HG03571 (cell line): ENCODE measurements around the gene POLR1G.
"Not testable (repeated sequence)": the region's sequence is repeated elsewhere in the genome, so short reads cannot be mapped to it uniquely, and the experiment has no call there.

Experiments used
- ATAC-seq: cut with Tn5 transposase; IDR thresholded peaks from one replicate; pipeline ENCODE4 v1.9.1; 2021; ENCODE audit not compliant: unreplicated experiment

POLR1G gene

DNA sequence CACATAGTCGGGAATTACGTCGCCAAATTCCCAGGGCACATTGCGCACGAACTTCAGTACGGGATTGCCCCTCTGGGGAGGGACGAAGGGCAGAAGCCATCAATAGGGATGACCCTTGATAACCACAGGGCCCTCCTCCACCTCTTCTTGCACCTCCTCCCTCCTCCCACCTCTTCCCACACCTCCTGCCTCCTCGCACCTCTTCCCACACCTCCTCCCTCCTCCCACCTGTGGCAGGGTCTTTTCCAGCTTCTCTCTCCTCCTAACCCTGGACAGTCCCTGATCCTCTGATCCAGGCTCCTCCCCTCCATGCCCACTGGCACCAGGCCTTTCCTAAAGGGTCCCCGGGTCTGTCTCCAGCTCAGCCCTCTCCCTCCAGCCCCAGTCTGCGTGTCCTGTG lies 13.9 kb downstream of the POLR1G start:
- no peak for ATAC-seq

DNA sequence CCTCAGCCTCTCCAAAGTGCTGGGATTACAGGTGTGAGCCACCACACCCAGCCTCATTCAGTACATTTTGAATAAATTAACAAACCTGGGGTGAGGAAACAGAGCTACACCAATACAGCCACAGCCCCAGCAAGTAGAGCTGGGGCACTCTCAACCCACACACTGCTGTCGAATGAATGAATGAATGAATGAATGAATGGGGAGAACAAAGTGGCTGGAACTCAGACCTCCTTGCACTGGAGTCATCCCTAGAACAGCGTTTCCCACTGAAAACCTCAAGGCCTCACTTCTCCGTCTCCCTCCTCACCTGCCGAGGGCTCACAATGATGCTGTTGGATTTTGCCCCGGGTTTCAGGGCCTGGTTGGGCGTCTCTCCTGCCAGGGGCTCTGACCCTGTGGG lies 14.4 kb downstream of the POLR1G start:
- ATAC-seq, result no peak

GRCh38 chr19:45421947-45422498 lies 15.6 kb downstream of the POLR1G start:
- ATAC-seq, result no peak

DNA sequence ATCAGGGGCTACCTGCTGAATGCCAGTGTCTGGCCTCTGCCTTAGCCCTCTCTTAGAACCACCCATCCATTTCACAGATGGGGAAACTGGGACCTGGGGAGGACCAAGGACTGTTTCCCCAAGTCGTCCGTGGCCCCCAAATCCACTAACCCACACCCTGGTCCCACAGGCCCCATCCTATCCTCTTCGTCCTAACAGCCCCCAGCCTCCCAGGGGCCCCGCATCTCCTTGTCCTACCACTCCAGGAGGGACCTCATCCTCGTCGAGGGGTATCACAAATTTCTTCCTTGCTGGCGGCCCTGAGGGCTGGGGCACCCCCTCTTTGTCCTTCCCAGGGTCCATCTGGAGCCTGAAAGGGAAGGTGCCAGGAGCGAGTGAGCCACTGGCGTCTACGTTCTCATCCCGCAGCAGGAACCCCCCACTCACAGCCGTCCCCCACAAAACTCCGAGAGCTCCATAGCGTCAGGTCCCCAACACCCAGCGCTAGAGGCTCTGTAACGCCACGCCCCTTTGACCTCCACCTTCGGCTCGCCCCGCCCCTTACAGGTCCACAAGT lies 16.7 kb downstream of the POLR1G start:
- ATAC-seq, result peak; percentile 47

- peak; percentile 36 for ATAC-seq
Observed at GRCh38 chr19:45423589-45424190, 17.2 kb downstream of the POLR1G start, which contains the start of gene ERCC1. Gene ERCC1 (minus strand): TSS chr19:45423917. CDS start chr19:45423374, 543 bp downstream.

DNA sequence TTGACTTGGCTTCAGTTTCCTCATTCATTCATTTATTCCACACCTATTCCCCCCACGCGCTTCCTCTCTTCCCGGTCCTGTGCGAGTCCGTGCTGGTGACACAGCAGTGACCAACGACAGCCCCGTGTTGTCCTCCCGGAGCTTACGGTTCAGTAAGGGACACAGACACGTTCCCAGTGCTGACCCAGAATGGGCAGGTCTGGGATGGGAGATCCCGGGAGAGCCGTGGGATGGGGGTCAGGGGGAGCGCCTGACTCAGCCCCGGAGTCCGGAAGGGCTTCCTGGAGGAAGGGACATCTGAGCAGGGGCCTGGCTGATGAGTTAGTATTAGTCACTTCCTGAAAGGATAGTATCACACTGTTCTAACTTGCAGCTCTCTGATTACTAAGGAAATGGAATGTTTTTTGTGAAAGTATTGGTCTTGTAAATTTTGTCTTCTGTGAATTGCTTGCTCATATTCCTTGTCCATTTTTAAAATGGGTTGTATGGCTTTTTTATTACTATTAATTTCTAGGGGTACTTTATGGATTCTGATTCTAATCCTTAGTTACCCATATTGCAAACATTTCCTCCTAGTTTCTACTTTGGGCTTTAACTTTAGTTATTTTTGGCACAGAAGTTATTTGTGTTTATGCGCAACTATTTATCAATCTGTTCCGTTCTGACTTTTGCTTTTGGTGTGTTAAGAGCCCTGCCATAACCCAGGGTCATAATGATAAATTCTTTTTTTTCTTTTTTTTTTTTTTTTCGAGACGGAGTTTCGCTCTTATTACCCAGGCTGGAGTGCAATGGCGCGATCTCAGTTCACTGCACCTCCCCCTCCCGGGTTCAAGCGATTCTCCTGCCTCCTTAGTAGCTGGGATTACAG lies 18.0 kb downstream of the POLR1G start:
- peak; percentile 12 for ATAC-seq

DNA sequence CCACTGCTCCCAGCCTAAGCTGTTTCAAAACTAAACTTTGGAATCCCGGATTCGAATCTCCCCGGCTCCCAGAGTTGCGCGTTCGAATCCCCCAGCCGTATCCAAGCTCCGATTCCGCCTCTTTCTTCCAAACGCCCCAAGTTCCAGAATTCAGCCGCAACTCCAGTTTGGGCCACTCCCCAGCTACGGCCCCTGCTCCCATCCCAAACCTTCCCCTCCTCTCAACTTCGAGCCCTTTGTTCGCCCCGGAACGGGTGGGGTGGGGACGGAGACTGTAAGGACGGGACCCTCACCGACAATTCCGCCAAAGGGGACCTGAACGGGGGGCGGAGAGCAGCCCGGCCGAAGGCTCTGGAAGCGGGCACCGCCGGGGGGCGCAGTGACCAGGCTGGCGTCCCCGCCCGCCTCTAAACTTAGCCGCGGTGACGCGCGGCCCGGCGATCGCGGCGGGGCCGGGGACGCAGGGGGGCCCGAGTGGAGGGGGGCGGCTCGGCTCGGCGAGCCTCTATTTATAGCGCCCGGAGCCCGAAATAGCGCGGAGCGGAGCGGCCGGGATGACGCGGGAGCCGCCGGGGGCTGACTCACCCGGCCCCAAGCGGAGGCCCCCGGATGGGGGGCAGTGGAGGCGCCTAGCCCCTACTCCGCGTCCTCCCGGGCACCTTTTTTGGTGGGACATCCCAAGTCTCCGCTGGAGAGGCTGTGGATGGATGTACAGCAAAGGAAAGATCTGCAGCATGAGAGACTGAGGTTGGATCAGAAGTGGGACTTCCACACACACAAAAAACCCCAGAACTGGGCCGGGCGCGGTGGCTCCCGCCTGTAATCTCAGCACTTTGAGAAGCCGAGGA lies 22.2 kb downstream of the POLR1G start:
- ATAC-seq, result no peak

DNA sequence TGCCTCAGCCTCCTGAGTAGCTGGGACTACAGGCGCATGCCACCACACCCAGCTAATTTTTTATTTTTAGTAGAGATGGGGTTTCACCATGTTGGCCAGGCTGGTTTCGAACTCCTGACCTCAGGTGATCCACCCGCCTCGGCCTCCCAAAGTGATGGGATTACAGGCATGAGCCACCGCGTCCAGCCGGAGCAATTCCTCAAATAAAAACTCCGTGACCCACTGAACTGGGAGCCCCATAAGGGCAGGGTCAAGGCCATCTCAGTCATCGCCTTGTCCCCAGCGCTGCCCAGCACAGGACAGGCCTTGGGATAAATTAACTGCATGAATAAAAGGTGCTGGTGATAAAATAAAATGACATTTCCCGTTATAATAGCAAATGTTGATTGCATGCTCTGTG lies 23.5 kb downstream of the POLR1G start:
- not testable (repeated sequence) for ATAC-seq

DNA sequence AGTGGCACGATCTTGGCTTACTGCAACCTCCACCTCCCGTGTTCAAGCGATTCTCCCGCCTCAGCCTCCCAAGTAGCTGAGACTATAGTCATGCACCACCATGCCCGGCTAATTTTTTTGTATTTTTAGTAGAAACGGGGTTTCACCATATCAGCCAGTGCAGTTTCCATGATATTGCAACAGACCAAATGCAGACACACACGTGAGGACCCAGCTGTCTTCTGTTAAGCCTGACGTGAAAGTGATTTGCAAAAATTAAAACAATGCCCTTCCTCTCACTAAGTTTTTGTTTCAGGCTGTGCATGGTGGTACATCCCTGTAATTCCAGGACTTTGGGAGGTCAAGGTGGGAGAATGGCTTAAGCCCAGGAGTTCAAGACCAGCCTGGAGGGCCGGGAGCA lies 24.6 kb downstream of the POLR1G start:
- ATAC-seq, result not testable (repeated sequence)

GRCh38 chr19:45432543-45432942 lies 26.1 kb downstream of the POLR1G start:
- not testable (repeated sequence) for ATAC-seq

DNA sequence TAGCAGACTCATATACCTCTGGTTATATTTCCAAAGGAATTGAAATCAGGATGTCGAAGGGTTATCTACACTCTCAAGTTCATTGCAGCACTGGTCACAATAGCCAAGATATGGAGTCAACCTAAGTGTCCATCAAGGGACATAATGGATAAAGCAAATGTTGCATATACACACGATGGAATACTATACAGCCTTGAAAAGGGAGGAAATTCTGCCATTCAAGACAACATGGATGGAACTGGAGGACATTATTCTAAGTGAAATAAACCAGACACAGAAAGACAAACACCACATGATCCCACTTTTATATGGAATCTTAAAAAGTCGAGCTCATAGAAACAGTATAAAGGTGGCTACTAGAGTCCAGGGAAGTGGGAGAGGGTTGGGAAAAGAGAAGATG lies 30.9 kb downstream of the POLR1G start:
- no peak for ATAC-seq

DNA sequence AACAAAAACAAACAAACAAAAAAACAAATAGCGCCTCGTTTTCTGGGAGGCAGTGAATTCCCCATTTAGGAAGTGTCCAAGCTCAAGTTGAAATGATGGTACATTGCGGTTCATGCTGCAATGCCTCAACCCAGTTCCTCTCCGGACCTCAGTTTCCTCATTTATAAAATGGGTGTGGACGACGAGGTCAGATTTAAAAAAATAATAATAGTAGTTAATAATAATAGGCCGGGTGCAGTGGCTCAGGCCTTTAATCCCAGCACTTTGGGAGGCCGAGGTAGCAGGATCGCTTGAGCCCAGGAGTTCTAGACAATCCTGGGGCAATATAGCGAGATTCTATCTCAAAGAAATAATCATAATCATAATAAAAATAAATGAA lies 32.7 kb downstream of the POLR1G start:
- no peak for ATAC-seq

DNA sequence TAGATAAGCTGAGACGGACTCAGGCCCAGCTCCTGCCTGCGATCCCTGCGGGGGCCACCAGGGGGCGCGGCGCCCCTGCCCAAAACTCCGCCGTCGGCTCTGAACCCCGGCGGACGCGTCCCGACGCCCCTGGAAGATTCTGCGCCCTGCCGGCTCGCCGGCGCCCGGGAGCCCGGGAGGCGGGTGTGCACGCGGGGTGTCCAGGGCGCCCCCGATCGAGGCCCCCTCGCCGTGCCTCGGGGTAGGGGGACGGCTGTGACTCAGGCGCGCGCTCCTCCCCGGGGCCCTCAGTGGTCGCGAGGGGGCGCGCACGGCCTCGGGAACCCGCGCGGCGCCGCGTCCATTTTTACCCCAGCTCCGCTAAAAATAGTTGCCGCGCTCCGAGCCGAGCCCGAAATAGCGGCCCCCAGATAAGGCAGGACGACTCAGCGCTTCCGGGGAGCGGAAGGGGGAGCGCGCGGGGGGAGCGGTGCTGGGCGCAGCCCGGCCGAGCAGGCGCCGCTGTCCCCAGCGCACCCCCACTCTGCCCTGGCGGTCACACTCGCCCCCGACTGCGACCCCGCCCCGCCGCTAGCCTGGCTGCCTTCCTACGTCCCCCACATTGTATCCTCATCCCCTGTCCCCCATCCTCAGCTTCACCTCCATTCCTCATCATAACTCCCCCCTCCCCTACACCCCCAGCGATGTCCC lies 33.3 kb downstream of the POLR1G start:
- peak; percentile 39 for ATAC-seq

DNA sequence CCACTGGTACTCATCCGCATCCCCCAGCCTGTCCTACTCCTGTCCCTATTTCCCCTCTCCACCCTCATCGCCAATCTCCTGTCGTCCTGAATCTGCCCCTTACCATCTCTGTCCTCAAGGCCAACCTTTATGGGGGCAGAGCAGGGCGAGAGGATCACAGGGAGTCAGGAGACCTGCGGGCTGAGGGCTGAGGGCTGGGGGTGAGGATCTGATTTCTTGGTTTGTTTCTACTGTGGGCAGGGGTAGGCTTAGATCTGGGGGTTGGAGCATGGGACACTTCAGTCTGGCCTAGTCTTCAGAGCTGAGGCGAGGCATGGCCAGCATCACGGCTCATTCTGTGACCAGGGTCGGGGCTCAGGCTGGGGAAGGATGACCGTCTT lies 33.8 kb downstream of the POLR1G start:
- ATAC-seq, result no peak

DNA sequence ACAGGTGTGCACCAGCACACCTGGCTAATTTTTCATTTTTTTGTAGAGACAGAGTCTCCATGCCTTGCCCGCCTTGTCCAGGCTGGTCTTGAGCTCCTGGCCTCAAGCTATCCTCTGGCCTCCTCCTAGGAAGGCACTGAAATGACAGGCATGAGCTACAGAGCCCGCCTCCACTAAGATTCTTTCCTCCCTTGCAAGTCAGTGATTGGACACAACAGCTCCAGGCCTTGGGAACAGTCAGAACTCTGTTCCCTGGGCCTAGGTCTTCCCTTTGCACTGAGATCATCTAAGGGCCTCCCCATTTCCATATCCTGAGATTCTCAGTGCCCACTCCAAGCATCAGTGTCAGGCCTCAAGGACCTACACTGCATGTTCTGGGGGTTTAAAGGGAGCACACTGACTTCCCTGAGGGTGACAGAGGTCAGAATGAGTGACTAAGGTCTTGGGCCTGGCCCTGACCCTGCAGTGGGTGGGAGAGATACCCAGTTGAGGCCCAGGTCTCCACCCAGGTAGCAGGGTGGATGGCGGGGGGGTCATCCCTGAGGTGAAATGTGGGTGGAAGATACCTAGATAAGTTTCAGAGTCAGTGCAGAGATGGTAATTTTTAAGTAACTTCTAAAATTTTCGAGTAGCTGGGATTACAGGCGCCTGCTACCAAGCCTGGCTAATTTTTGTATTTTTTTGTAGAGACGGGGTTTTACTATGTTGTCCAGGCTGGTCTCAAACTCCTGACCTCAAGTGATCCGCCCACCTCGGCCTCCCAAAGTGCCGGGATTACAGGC lies 34.6 kb downstream of the POLR1G start:
- ATAC-seq, result no peak

DNA sequence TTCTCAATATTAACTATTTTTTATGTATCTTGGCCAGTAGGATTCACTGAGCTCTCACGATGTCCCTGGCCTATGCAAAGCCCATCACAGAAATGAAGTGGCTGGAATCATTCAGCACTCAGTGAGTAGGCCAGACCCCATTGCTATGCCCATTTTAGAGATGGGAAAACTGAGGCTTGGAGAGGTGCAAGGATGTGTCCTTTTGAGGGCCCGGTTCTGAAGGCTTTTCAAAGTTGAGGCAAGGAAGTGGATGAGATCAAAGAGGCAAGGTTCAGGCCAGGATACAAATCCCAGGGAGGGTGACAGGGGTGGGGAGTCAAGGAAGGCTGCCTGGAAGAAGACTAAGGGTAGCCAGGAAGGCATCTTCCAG lies 35.9 kb downstream of the POLR1G start:
- no peak for ATAC-seq

DNA sequence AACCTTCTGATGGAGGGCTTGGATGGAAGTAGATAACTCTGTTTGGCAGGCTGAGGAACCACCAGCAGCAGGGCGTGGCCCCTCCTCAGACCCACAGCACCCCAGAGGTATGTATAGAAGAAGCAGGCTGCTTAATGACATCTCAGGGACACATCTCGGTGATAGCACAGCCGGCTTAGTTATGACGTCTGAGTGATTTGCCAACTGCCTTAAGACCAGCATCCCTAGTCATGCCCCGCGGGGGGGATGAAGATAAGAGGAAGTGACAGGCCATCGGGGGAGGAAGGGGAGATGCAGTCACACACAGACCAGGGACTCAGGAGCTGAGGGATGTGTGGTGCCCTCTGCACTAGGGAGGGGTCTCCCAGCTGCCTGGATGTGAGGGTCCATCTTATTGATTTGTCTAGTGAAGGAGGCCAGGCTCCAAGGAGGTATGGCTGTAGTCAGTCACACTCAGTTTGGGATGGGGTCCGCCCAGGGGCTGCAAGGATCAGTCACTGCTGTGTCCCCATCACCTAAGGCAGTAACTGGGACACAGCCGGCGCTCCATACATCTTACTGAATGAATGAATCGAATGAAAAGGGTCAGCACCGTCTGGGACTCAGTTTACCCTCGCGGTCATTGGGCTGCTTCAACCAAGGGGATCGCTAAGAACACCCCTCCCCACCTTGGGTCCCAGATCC lies 36.5 kb downstream of the POLR1G start:
- ATAC-seq, result no peak

GRCh38 chr19:45443462-45444317 lies 37.2 kb downstream of the POLR1G start:
- no peak for ATAC-seq
